HG02610 (cell line): ENCODE data around the gene ZRANB1.
"Not testable (repeated sequence)": the region's sequence is repeated elsewhere in the genome, so short reads cannot be mapped to it uniquely, and the experiment has no call there.

Experiments
- ATAC-seq: cut with Tn5 transposase; IDR thresholded peaks from one replicate; pipeline ENCODE4 v1.9.1; 2021; ENCODE audit warnings: mild to moderate bottlenecking, moderate library complexity; ENCODE audit not compliant: unreplicated experiment

The ZRANB1 gene

DNA sequence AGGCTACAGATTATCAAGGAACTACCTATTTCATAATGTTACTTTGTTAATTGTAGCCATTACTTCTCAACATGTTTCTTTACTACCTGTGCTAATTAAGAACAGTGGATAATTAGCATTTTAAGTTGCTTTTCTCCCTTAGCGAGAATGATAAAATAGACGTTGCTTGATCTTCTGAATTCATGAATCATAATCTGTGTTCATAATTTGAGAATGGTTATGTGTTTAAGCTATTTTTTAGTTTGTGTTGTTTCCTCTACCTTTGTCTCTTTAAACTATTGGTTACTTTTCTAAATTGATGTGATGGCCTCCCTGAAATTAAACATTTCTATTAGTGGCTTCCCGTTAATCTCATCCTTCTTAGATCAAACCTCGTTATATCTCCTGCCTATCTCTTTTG lies at the start of gene ZRANB1:
ZRANB1 (plus strand) TSS at position 301 of the 400 bp plus-strand sequence. CDS start 371 bp downstream, outside the sequence.
- ATAC-seq, result no peak

DNA sequence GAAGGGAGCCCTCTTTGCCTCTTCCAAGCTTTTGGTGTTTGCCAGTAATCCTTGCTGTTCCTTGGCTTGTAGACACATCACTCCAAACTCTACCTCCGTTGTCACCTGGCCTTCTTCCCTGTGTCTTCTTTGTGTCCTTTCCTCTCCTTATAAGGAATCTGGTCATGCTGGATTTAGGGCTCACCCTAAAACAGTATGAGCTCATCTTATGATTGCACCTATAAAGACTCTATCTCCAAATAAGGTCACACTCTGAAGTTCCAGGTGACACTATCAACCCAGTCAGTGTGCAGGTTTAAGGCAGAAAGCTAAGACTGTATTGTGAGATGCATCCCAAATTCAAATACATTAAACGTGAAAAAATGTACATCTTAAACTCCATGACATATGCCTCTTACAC lies 49.0 kb upstream of the ZRANB1 start:
- ATAC-seq, result no peak

- no peak for ATAC-seq
Observed at GRCh38 chr10:124894569-124895215, 47.2 kb upstream of the ZRANB1 start.

DNA sequence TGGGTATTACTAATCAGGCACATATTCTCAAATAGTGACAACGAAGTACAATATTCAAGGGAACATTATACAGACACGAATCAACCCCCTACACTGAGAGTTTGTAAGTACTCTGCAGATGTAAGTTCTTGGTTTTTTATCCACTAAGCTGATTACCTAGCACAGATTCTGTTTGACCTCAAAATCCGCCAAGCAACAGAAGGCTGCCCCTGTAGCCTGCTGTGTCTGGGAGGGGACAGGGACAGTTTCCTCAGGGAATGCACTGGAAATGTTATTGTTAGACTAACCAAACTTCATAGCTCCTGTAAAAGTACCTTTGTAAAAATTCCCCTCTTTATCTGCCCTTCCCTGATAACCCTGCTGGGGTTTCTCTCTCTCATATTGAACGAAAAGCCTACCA lies 45.2 kb upstream of the ZRANB1 start:
- no peak for ATAC-seq

DNA sequence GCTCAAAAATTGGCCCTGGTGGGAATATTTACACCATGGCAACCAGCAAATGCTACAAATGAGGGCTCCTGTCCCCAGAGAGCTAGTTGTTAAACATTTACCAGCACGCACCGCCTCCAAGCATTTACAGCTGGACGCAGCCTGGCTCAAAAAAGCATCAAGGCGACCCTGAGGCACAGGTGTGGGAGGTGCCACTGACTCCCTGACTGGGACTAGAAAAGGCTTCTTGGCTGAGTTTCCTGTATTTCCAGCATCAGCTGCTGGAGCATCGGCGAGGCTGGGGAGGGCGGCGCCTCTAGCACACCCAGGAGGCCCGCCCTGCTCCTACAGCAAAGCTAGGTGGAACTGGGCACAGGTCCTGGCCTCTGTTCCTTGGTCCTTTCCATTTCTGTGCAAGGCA lies 43.5 kb upstream of the ZRANB1 start:
- ATAC-seq, result no peak

DNA sequence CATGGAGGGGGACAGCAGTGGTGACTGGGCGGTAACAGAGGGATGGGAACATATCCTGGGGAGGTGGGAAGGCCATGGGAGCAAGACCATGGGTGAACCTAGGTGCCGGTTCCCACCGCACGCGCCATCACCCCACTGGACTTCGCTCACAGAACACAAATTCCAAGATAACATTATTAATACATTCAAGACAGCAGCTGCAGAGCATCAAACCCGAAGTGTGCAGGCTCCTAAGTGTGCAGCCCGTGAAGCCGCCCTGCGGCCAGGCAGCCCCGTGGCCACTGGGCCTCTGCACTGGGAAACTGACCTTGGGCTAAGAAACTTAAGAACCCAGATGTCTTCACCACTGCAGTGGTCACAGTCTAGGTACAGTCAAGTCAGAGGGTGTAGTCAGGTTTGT lies 42.8 kb upstream of the ZRANB1 start:
- no peak for ATAC-seq

GRCh38 chr10:124902462-124902861 lies 39.5 kb upstream of the ZRANB1 start:
- no peak for ATAC-seq

- ATAC-seq, result no peak
Observed at GRCh38 chr10:124903111-124903510, 38.8 kb upstream of the ZRANB1 start.

GRCh38 chr10:124904796-124905195 lies 37.1 kb upstream of the ZRANB1 start:
- no peak for ATAC-seq

- no peak for ATAC-seq
Observed at GRCh38 chr10:124906551-124907001, 35.3 kb upstream of the ZRANB1 start.

DNA sequence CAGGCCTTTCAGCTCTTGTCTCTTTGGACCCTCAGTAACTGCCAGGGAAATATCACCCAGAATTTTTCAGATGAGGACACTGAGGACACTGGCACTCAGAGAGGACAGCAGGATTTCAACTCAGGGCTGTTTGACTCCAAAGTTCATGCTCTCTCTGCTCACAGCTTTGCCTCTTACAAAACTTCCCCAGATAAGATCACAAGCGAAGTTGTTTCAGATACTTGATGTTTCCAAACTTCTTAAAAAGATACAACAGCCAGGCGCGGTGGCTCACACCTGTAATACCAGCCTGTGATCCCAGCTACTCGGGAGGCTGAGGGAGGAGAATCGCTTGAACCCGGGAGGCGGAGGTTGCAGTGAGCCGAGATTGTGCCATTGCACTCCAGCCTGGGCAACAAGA lies 32.4 kb upstream of the ZRANB1 start:
- no peak for ATAC-seq

DNA sequence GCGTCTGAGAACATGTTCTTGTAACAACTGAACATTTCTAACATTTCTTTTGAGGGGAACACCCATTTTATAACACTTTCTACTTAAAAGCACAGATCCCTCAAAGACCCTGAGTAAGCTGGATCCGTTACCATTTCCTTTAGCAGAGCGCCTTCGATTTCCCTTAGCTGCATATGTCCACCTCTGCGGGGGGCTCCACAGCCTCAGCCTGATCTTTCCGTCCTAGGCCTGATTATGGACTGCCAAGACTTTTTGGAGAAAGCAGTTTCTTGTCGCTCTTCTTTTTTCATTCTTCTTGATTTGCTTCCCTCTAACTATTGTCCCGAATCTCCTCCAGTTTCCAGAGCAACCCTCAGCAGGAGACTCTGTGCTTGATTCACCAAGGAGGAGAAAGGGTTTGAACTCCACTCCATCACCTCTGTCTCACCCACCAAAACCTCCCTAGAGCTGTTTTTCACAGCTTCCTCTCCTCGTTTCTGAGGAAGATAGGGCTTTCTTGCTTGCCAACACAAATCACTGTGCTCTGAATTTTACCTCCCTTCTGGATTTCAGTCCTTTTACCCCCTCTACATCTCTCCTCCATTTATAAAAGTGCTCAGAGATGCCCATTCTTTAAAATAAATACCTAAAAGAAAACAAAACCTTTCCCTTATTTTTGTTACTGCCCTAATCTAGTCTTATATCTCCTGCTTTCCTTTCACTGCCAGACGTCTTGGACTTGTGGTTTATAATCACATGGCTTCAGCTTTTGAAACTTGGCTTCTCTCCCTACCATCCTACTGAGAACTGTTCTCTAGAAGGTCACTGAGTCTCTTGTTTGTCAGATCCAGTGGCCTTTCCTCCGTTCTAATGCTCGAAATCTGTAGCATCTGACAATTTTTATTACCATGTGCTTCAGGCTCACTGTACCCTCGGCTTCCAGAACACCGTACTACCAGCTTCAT lies 30.5 kb upstream of the ZRANB1 start:
- no peak for ATAC-seq

GRCh38 chr10:124912101-124912886 lies 29.6 kb upstream of the ZRANB1 start:
- no peak for ATAC-seq

GRCh38 chr10:124913167-124913566 lies 28.8 kb upstream of the ZRANB1 start:
- ATAC-seq, result no peak

DNA sequence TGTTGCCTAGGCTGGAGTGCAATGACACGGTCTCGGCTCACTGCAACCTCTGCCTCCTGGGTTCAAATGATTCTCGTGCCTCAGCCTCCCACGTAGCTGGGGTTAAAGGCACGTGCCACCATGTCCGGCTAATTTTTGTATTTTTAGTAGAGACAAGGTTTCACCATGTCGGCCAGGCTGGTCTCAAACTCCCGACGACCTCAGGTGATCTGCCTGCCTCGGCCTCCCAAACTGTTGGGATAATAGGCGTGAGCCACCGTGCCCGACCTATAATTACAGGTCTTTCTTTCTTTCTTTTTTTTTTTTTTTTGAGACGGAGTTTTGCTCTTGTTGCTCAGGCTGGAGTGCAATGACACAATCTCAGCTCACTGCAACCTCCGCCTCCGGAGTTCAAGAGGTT lies 27.5 kb upstream of the ZRANB1 start:
- ATAC-seq, result not testable (repeated sequence)

DNA sequence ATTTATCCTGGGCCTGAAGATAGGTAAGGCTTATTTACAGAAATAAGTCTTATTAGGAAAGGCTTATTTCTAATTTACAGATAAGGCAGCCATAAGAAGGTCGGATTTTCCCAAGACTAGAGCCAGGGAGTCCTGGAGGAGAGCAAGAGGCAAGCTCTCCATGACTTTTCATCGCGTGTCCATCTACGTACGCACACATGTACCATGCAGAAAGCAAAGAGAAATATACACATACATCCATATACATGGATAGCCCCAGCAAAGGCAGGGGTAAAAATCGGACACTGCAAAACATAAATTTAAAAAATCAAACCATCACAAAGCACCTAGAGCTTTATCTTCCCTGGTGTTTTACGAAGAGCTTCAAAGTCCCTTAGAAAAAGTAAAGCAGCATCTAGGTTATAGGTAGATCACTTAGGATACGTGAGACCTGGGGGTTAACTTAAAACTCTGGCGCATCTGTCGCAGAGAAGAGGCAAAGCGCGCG lies 25.8 kb upstream of the ZRANB1 start:
- ATAC-seq, result no peak

GRCh38 chr10:124916585-124917427 lies 25.1 kb upstream of the ZRANB1 start:
- peak; percentile 98 for ATAC-seq

DNA sequence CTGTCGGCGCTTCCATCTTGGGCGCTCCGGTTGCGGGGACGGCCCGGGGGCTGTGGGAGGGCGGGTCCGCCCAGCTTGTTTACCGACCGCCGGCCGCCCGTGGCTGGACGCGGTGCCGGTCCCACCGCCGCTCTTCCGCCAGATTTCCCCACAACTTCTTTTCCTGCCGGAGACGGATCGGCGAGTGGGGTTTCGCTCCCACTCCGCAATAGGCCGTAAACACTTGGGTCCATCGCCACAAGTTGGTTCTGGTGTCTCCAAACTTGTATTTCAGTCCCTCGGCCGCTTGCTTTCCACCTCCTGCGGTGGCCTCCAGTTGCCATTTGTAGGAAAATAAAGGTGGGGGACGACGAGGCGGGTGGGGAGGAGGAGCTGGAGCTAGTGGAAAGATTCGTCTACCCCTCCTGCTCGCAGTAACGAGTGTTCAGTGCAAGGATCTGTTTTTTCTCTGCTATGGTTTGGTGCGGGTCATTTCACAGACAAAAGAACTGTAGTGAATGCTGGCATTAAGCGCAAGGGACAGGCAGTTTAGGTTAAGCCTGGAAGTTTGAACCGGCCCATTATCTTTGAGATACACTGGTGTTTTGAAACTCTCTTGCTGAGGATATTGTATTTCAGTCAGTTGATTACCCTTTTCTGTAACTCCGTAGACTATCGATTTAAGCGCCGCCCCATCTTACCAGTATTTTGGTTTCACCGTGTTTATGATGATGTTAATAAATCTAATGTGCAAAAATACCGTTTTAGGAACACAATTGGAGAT lies 24.3 kb upstream of the ZRANB1 start:
- no peak for ATAC-seq

DNA sequence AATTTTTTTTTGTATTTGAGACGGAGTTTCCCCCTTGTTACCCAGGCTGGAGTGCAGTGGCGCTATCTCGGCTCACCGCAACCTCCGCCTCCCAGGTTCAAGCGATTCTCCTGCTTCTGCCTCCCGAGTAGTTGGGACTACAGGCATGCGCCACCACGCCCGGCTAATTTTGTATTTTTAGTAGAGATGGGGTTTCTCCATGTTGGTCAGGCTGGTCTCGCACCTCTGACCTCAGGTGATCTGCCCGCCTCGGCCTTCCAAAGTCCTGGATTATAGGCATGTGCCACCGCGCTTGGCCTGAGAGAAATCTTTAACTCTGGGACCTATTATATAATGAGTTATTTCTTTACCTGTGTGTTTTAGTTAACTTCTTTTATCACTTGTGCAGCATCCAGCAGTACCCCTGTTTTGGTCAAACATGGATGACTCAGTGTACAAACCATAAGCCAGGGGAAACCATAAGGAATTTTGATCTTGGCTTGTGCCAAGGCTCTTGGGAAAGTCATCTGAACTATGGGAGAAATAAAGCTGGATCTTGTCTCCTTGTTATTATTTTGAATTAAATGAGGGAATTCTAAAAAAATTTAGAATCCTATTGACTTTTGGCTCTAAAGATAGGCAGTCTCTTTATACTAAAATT lies 23.6 kb upstream of the ZRANB1 start:
- ATAC-seq, result no peak
